ENCODE results near the gene ABCA8. TPM values are rescaled to one million over a fixed set of nuclear protein-coding genes. Genes with fewer than 3 reads are reported as not detected.

The ABCA8 gene
- total RNA-seq, 1 experiment from 2014 or later, result not detected

- Histone ChIP-seq H4K91ac (ENCODE audit: insufficient read length, low read depth, low read length) (no peak overlapping the region), H3K23me2 (ENCODE audit: insufficient read length, low read depth, low read length, poor library complexity, severe bottlenecking) (no peaks in the 10 kb centered on the region), H3K79me1 (ENCODE audit: insufficient read depth, low read depth, low read length, poor library complexity, severe bottlenecking) (no peaks in the 10 kb centered on the region), H3K27me3 (ENCODE audit: insufficient read depth, low read length) (no peaks in the 10 kb centered on the region), H2BK20ac (ENCODE audit: low read depth, low read length, poor library complexity, severe bottlenecking) (no peak overlapping the region), H3K18ac (ENCODE audit: insufficient read length, low read depth, low read length) (no peak overlapping the region), H2BK12ac (ENCODE audit: insufficient read length, low read depth, low read length) (no peak overlapping the region), H3K14ac (ENCODE audit: insufficient read depth, low read length) (no peak overlapping the region), H4K5ac (ENCODE audit: insufficient read length, low read depth, low read length) (no peak overlapping the region), H3K4me2 (ENCODE audit: insufficient read depth, insufficient read length, low read length) (no peak overlapping the region), H3K9me3 (ENCODE audit: control insufficient read depth, low read depth, low read length) (no peaks in the 10 kb centered on the region), H2BK15ac (ENCODE audit: low read depth, low read length) (no peak overlapping the region), H3T11ph (ENCODE audit: low read length) (no peak overlapping the region), H4K20me1 (ENCODE audit: control insufficient read depth, insufficient read depth, insufficient read length) (no peaks in the 10 kb centered on the region), H3K56ac (ENCODE audit: insufficient read length, low read depth, low read length) (no peak overlapping the region), H2AFZ (ENCODE audit: low read length) (no peak overlapping the region), H4K8ac (replicated peaks; ENCODE audit: insufficient read length, low read depth, low read length) (no peak overlapping the region), H2AK5ac (ENCODE audit: insufficient read length, low read length) (no peak overlapping the region), H3K4me1 (ENCODE audit: insufficient read depth, low read length) (no peaks in the 10 kb centered on the region), H2BK120ac (ENCODE audit: low read depth, low read length, poor library complexity, severe bottlenecking) (no peak overlapping the region), H2BK5ac (ENCODE audit: insufficient read length, low read length) (peak overlapping the region; percentile 8), H3K27ac (ENCODE audit: insufficient read length, low read depth, low read length) (no peak overlapping the region), H3K23ac (ENCODE audit: insufficient read length, low read depth, low read length) (no peak overlapping the region), H3K79me2 (ENCODE audit: insufficient read depth, low read length) (no peaks in the 10 kb centered on the region), H3K4ac (ENCODE audit: low read depth, low read length) (no peak overlapping the region), H3K9ac (ENCODE audit: extremely low read depth, insufficient read length, low read length) (no peak overlapping the region)
- H3K9me3 Mint-ChIP-seq, result no peaks in the 10 kb centered on the region
- no CpG with 5 or more reads among the region's 5 CpGs for WGBS (ENCODE audit: extremely low coverage, insufficient read length, low lambda C conversion rate)
- no peaks in the 10 kb centered on the region for H3K27me3 Mint-ChIP-seq (ENCODE audit: low read depth)
- H3K36me3 Mint-ChIP-seq (ENCODE audit: insufficient read depth in 1 of 3, low read depth in 3 of 3), result no peaks in the 10 kb centered on the region
- no peak overlapping the region for H3K4me3 Mint-ChIP-seq
- DNase-seq, result no peak
- H3K27ac Mint-ChIP-seq, result no peak overlapping the region
- peaks cover 0 to 3% of the 10 kb centered on the region in 2 experiments; a peak in 2 of 4 replicates for H3K4me1 Mint-ChIP-seq
- TF ChIP-seq CTCF (conservative IDR thresholded peaks at IDR 0.05), result no peak
Measured at GRCh38 chr17:68819465-68819864, 135.7 kb downstream of the ABCA8 start.

Other genes starting within 250 kb of the ABCA8 start
- not detected in 2 replicates for gene ABCA9, start 105.5 kb upstream of the ABCA8 start, total RNA-seq (2021)
- gene ABCA6, start 186.5 kb upstream of the ABCA8 start, total RNA-seq (2021), result not detected in 2 replicates

Measured in H9 (cell line).